GM20000 (cell line): ENCODE results near the gene C1orf159.
"Not testable (repeated sequence)": the region's sequence is repeated elsewhere in the genome, so short reads cannot be mapped to it uniquely, and the experiment has no call there.

ENCODE experiments used
- DNase-seq: peaks from one replicate; pipeline ENCODE4 v3.0.0; 2012; ENCODE audit warnings: low spot score
- TF ChIP-seq, protein P1 (sequence below): IDR thresholded peaks from 2 replicates; pipeline ENCODE4 v1.5.1; 2012; ENCODE audit warnings: mild to moderate bottlenecking, control low read depth; ENCODE audit errors: extremely low read depth, missing control alignments

The C1orf159 gene

DNA sequence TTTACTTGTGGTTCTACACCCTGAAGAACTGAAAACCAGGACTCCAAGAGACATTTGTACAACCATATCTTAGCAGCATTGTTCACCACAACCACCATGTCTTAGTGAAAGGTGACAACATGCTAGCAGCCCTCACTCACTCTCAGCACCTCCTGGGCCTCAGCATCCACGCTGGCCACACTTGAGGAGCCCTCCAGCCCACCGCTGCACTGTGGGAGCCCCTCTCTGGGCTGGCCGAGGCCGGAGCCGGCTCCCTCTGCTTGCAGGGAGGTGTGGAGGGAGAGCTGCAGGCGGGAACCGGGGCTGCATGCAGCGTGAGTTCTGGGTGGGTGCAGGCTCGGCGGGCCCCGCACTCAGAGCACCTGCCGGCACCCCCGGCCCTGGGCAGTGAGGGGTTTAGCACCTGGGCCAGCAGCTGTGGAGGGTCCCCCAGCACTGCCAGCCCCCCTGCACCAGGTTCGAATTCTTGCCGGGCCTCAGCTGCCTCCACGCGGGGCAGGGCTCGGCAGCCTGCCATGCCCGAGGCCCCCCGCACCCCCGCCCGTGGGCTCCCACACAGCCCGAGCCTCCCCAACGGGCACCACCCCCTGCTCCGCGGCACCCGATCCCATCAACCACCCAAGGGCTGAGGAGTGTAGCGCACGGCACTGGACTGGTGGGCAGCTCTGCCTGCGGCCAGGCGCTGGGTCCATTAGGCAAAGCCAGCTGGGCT, 9.2 kb downstream of the C1orf159 start:
- TF ChIP-seq, protein P1, sequence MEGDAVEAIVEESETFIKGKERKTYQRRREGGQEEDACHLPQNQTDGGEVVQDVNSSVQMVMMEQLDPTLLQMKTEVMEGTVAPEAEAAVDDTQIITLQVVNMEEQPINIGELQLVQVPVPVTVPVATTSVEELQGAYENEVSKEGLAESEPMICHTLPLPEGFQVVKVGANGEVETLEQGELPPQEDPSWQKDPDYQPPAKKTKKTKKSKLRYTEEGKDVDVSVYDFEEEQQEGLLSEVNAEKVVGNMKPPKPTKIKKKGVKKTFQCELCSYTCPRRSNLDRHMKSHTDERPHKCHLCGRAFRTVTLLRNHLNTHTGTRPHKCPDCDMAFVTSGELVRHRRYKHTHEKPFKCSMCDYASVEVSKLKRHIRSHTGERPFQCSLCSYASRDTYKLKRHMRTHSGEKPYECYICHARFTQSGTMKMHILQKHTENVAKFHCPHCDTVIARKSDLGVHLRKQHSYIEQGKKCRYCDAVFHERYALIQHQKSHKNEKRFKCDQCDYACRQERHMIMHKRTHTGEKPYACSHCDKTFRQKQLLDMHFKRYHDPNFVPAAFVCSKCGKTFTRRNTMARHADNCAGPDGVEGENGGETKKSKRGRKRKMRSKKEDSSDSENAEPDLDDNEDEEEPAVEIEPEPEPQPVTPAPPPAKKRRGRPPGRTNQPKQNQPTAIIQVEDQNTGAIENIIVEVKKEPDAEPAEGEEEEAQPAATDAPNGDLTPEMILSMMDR = no peak
- DNase-seq = no peak

DNA sequence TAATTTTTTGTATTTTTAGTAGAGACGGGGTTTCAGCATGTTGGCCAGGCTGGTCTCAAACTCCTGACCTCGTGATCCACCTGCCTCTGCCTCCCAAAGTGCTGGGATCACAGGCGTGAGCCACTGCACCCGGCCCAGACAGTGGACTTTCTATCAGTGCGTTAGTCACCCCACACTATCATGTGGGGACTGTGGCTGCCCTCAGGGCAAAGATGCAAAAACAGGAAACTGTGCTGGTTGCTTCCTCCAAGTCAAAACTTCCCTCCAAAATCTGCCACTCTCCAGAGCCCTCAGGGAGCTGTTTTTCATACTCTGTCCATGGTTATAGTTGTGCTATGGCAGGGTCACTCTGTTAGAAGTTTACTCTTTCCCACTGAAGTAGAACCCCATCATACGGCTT, 11.7 kb downstream of the C1orf159 start:
- DNase-seq = not testable (repeated sequence)

DNA sequence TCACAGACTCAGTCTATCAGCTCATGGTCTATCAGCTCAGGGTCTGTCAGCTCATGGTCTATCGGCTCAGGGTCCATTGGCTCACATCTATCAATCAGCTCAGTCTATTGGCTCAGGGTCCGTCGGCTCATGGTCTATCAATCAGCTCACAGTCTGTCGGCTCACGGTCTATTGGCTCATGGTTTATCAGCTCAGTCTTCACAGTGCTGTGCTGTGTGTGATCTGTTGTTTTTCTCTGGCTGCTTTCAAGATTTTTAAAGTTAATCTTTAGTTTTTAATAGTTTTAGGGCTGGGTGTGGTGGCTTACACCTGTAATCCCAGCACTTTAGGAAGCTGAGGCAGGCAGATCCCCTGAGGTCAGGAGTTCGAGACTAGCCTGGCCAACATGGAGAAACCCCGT, 14.4 kb downstream of the C1orf159 start:
- TF ChIP-seq, protein P1 = no peak
- no peak for DNase-seq

DNA sequence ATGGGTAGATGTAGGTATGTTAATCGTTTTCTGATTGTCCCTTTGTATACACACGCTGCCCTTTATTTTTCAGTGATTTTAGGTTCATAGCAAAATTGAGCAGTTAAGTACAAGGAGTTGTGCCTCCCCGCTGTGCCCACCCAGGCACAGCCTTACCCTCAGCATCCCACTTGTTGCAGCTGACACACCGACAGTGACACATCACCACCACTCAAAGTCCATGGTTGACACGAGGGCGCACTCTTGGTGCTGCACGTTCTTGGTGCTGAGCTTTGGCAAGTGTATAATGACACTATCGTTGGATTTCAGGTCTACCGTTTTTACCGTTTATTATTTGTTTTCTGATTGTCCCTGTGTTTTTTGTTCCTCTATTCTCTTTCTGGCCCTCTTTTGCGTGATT, 15.6 kb downstream of the C1orf159 start:
- DNase-seq = no peak
- TF ChIP-seq, protein P1 = no peak

DNA sequence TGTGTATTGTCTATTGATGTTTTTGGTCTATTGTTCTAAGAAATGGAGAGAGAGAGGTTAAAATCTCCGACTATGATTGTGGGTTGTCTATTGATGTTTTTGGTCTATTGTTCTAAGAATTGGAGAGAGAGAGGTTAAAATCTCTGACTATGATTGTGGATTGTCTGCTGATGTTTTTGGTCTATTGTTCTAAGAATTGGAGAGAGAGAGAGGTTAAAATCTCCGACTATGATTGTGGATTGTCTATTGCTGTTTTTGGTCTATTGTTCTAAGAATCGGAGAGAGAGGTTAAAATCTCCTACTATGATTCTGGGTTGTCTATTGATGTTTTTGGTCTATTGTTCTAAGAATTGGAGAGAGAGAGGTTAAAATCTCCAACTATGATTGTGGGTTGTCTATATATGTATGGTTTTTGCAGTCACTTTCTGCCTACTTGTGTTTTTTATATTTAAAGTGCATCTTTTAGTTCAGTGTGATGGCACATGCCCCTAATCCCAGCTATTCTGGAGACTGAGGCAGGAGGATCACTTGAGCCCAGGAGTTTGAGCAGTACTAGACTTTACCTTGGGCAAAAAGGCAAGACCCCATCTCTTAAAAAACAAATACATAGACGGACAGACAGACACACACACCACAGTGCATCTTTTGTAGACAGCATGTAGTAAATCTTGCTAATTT, 16.2 kb downstream of the C1orf159 start:
- TF ChIP-seq, protein P1 = no peak
- DNase-seq = no peak

DNA sequence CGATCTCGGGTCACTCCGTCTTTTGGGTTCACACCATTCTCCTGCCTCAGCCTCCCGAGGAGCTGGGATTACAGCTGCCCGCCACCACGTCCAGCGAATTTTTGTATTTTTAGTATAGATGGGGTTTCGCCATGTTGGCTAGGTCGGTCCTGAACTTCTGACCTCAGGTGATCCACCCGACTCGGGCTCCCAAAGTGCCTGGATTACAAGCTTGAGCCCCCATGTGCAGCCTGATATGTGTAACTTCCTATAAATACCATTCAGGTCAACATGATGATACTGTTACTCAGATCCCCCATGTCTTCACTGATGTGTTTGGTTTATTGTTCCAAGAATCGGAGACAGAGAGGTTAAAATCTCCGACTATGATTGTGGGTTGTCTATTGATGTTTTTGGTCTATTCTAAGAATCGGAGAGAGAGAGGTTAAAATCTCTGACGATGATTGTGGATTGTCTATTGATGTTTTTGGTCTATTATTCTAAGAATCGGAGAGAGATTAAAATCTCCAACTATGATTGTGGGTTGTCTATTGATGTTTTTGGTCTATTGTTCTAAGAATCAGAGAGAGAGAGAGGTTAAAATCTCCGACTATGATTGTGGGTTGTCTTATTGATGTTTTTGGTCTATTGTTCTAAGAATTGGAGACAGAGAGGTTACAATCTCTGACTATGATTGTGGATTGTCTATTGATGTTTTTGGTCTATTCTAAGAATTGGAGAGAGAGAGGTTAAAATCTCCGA, 17.0 kb downstream of the C1orf159 start:
- TF ChIP-seq, protein P1 = no peak
- no peak for DNase-seq

DNA sequence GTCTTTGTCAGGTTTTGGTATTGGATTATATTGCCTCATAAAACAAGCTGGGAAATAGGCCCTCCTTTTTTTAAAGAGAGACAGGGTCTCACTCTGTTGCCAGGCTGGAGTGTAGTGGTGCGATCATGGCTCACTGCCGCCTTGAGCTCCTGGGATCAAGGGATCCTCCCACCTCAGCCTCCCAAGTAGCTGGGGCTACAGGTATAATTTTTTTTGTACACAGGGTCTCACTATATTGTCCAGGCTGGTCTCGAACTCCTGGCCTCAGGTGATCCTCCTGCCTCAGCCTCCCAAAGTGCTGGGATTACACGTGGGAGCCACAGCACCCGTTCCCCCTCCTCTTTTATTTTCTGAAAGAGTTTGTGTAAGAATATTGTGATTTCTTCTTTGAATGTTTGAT, 19.8 kb downstream of the C1orf159 start:
- DNase-seq = not testable (repeated sequence)

DNA sequence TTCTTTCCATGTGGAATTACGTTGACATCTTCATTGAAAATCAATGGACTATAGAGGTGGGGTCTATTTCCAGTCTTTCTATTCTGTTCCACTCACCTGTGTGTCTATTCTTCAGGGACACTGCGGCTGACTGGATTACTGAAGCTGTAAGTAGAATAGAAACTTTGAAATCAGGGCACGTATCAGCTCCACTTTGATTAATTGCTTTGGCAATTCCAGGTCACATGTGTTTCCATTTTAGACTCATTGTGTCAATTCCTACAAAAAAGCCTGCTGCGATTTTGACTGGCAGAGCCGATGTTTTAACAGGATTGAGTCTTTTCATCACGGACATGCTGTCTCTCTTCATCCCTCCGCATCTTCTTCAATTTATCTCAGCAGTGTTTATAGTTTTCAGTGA, 20.9 kb downstream of the C1orf159 start:
- TF ChIP-seq, protein P1 = no peak
- no peak for DNase-seq
